Prostate gland (tissue), 2 donors: ENCODE data around the gene CST8. TPM values are rescaled to one million over a fixed set of nuclear protein-coding genes. Genes with fewer than 3 reads are reported as not detected.
"Not testable (repeated sequence)": the region's sequence is repeated elsewhere in the genome, so short reads cannot be mapped to it uniquely, and the experiment has no call there.

Experiments used
- DNase-seq: peaks from one replicate; pipeline ENCODE4 v3.0.0-alpha.2; 2019; ENCODE audit warnings: low spot score
- H3K27ac ChIP-seq, 2 donors: fragments of 200-600 bp; sonication (generic); 2 replicates each; pipeline ENCODE4 v1.5.1; 2017 to 2019
- H3K27me3 ChIP-seq: fragments of 200-600 bp; sonication (generic); replicated peaks from 2 replicates; pipeline ENCODE4 v1.5.1; 2019; ENCODE audit not compliant: insufficient read depth
- H3K36me3 ChIP-seq, 2 donors: fragments of 200-600 bp; sonication (generic); 1 replicate in 1 of 2; 2 replicates in 1 of 2; pipeline versions ENCODE4 v1.5.1 to v1.8.1; 2017 to 2019
- H3K4me1 ChIP-seq: fragments of 200-600 bp; sonication (generic); replicated peaks from 2 replicates; pipeline ENCODE4 v1.5.1; 2019
- H3K4me3 ChIP-seq, 2 donors: fragments of 200-600 bp; sonication (generic); 2 replicates each; pipeline ENCODE4 v1.5.1; 2017 to 2019
- H3K9me3 ChIP-seq: fragments of 200-600 bp; sonication (generic); 2 replicates; pipeline ENCODE4 v1.5.1; 2017
- POLR2A ChIP-seq: fragments of 450-650 bp; IDR thresholded peaks from one replicate; pipeline ENCODE4 v1.6.1; 2016; ENCODE audit warnings: antibody characterized with exemption, mild to moderate bottlenecking
- POLR2AphosphoS5 ChIP-seq: sonication (generic); formaldehyde crosslinking; IDR thresholded peaks from one replicate; pipeline ENCODE4 v1.6.1; 2017; ENCODE audit warnings: antibody characterized with exemption
- WGBS: methylation state at CpG from one replicate; pipeline ENCODE4 v1.1.5; 2018; 5-methylcytosine and 5-hydroxymethylcytosine counted together
- intact Hi-C: fragments of 100-400 bp; cut with DNase I; formaldehyde crosslinking; loops from one replicate; pipeline ENCODE4 v1.14.2; 2022
- total RNA-seq, 2 donors: library from RNA; depleted of rRNA; stranded (reverse); fragments of >200 nt; gene quantifications; one replicate each; pipeline ENCODE4 v1.1.0, GENCODE V29; 2016
- TF ChIP-seq, protein P1 (sequence below), 4 experiments: fragments of 200-600 bp in 2 of 4; fragments of 450-650 bp in 2 of 4; sonication (generic) in 2 of 4; IDR thresholded peaks; 1 replicate in 3 of 4; 2 replicates in 1 of 4; pipeline ENCODE4 v1.5.1; 2016 to 2019; ENCODE audit warnings: antibody characterized with exemption in 4 of 4, mild to moderate bottlenecking in 2 of 4, moderate library complexity in 2 of 4

Gene CST8
- total RNA-seq, 2 donors from 2014 or later, result 0.74 TPM; not detected in 1

DNA sequence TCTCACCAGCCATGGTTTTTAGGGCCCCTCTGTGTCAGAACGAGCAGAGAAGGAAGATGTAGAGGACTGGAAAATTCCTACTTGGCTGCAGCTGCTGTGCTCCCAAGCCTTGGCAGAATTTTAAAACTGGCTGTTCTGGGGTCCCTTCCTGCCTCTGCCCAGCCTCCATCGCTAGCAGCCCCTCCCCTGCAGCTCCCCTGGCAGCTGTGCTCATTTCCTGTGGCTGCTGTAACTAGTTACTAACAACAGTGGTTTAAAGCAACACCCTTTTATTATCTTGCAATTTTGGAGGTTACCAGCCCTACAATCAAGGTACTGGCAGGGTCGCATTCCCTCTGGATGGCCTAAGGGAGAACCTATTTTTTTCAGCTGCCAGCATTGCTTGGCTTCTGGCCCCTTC is 34.5 kb upstream of the CST8 start:
- no peak for TF ChIP-seq POLR2A
- TF ChIP-seq, protein P1, sequence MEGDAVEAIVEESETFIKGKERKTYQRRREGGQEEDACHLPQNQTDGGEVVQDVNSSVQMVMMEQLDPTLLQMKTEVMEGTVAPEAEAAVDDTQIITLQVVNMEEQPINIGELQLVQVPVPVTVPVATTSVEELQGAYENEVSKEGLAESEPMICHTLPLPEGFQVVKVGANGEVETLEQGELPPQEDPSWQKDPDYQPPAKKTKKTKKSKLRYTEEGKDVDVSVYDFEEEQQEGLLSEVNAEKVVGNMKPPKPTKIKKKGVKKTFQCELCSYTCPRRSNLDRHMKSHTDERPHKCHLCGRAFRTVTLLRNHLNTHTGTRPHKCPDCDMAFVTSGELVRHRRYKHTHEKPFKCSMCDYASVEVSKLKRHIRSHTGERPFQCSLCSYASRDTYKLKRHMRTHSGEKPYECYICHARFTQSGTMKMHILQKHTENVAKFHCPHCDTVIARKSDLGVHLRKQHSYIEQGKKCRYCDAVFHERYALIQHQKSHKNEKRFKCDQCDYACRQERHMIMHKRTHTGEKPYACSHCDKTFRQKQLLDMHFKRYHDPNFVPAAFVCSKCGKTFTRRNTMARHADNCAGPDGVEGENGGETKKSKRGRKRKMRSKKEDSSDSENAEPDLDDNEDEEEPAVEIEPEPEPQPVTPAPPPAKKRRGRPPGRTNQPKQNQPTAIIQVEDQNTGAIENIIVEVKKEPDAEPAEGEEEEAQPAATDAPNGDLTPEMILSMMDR (IDR thresholded peaks at IDR 0.05), result no peak
- TF ChIP-seq POLR2AphosphoS5, result no peak
- WGBS, result 46% methylated on average over 3 of the region's 3 CpGs
- intact Hi-C loops, result no loop called here
- H3K36me3 ChIP-seq, result no peaks in the 10 kb centered on the region
- no peaks in the 10 kb centered on the region for H3K27me3 ChIP-seq
- no peak overlapping the region for H3K4me3 ChIP-seq
- no peaks in the 10 kb centered on the region for H3K4me1 ChIP-seq
- no peak for DNase-seq
- no peaks in the 10 kb centered on the region for H3K9me3 ChIP-seq
- H3K27ac ChIP-seq, result no peak overlapping the region

DNA sequence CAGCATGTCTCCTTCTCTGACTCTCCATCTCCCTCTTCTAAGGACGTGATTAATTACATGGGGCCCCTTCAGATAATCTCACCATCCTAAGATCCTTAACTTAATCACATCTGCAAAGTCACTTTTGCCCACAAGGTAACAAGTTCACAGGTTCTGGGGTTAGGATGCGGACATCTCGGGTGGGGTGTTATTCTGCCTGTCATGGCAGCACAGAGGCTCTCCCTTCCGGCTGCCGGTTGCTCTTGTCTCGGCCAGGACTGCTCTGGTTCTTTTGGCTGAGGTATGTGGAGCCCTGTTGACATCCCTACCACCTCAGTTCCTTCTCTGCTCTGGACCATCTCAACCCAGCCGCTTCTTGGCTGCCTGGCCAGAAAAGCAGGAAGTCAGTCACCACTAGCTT is 34.0 kb upstream of the CST8 start:
- no peaks in the 10 kb centered on the region for H3K36me3 ChIP-seq
- no peaks in the 10 kb centered on the region for H3K27me3 ChIP-seq
- DNase-seq, result no peak
- WGBS, result 90% methylated on average over 7 of the region's 7 CpGs
- H3K4me1 ChIP-seq, result no peaks in the 10 kb centered on the region
- H3K9me3 ChIP-seq, result no peaks in the 10 kb centered on the region
- TF ChIP-seq POLR2A, result no peak
- no peak for TF ChIP-seq POLR2AphosphoS5
- TF ChIP-seq, protein P1 (IDR thresholded peaks at IDR 0.05), result no peak
- H3K27ac ChIP-seq, result no peak overlapping the region
- intact Hi-C loops, result no loop called here
- no peak overlapping the region for H3K4me3 ChIP-seq

GRCh38 chr20:23459461-23460150 is 31.3 kb upstream of the CST8 start:
- WGBS, result 71% methylated on average over 3 of the region's 3 CpGs

DNA sequence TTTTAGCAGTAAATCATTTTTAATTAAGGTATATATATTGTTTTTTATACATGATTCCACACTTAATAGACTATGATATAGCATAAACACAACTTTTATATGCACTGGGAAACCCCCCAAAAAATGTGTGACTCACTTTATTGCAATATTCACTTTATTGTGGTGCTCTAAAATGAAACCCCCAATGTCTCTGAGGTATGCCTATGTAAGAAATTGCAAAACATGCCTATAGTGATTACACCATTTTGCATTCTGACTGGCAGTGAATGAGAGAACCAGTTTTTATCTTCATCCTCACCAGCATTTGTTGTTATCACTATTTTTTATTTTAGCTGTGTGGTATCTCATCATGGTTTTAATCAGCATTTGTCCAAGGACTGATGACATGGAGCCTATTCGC is 29.7 kb upstream of the CST8 start:
- H3K4me1 ChIP-seq, result no peaks in the 10 kb centered on the region
- H3K4me3 ChIP-seq, result no peak overlapping the region
- intact Hi-C loops, result no loop called here
- WGBS, result 100% methylated on average over 1 of the region's 1 CpG
- H3K27me3 ChIP-seq, result no peaks in the 10 kb centered on the region
- no peaks in the 10 kb centered on the region for H3K36me3 ChIP-seq
- no peaks in the 10 kb centered on the region for H3K9me3 ChIP-seq
- no peak for DNase-seq
- TF ChIP-seq POLR2AphosphoS5 (no peak), POLR2A (no peak)
- TF ChIP-seq, protein P1 (IDR thresholded peaks at IDR 0.05), result no peak
- no peak overlapping the region for H3K27ac ChIP-seq

More at GRCh38 chr20:23459461-23460150, 31.3 kb upstream of the CST8 start:
- H3K27ac ChIP-seq, result no peak overlapping the region
- TF ChIP-seq POLR2A (no peak), POLR2AphosphoS5 (no peak)
- TF ChIP-seq, protein P1 (IDR thresholded peaks at IDR 0.05), result no peak
- H3K36me3 ChIP-seq, result no peaks in the 10 kb centered on the region
- H3K4me3 ChIP-seq, result no peak overlapping the region
- intact Hi-C loops, result no loop called here
- H3K27me3 ChIP-seq, result no peaks in the 10 kb centered on the region
- no peaks in the 10 kb centered on the region for H3K9me3 ChIP-seq
- DNase-seq, result no peak
- no peaks in the 10 kb centered on the region for H3K4me1 ChIP-seq

DNA sequence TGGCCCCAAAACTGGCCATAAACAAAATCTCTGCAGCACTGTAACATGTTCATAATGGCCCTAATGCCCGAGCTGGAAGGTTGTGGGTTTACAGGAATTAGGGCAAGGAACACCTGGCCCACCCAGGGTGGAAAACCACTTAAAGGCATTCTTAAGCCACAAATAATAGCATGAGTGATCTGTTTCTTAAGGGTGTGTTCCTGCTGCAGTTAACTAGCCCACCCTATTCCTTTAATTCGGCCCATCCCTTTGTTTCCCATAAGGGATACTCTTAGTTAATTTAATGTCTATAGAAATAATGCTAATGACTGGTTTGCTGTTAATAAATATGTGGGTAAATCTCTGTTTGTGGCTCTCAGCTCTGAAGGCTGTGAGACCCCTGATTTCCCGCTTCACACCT is 24.0 kb upstream of the CST8 start:
- not testable (repeated sequence) for H3K27ac ChIP-seq
- whole genome bisulfite sequencing, result 88% methylated on average over 3 of the region's 3 CpGs

GRCh38 chr20:23472306-23472705 is 18.6 kb upstream of the CST8 start:
- intact Hi-C loops, H3K9me3 ChIP-seq, H3K4me1 ChIP-seq, DNase-seq, H3K27ac ChIP-seq, H3K36me3 ChIP-seq, H3K4me3 ChIP-seq, H3K27me3 ChIP-seq: not testable (repeated sequence)
- WGBS, result 76% methylated on average over 5 of the region's 5 CpGs

More for the DNA sequence above, 24.0 kb upstream of the CST8 start:
- H3K4me3 ChIP-seq, H3K4me1 ChIP-seq, DNase-seq, H3K9me3 ChIP-seq, intact Hi-C loops, H3K36me3 ChIP-seq, H3K27me3 ChIP-seq: not testable (repeated sequence)

DNA sequence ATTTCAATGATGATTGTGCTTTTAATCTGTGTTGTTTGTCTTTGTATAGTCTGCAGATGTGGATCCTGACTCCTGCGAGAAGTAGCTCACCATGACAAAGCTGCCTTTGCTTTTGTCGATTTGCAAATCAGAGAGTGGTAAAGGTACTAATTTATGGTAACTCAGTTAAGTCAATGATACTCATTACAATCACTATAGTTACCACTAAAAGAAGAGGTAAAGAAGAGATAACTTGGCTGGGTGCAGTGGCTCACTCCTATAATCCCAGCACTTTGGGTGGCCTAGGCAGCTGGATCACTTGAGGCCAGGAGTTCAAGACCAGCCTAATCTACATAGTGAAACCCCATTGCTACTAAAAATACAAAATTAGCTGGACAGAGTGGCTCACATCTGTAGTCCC is 17.6 kb upstream of the CST8 start:
- 18% methylated on average over 2 of the region's 2 CpGs for WGBS
- DNase-seq, H3K36me3 ChIP-seq, H3K4me1 ChIP-seq, H3K9me3 ChIP-seq, H3K27me3 ChIP-seq, H3K4me3 ChIP-seq, H3K27ac ChIP-seq, intact Hi-C loops: not testable (repeated sequence)
